NCI-H2227 (cell line): ENCODE measurements around the gene BAIAP3.
A peak's percentile ranks its signal among the peaks of the same experiment; 100 is the strongest.

Source experiments
- DNase-seq: peaks from one replicate; lab custom pipeline; 2025; ENCODE audit not compliant: unreplicated experiment; lab: John Stamatoyannopoulos, UW

BAIAP3 gene

DNA sequence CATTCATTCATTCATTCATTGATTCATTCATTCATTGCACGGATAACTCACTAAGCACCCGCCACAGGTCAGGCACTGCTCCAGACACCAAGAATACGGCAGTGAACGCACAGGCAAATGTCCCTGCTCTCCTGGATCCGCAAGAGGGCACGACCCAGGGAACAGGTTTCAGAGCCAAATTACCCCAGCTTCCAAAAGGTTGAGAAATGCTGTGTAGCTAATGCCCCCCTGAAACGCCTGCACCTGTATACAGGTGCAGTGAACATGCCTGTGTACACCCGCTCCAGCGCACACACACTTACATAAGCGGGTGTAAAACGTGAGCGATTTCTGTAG is 33.6 kb upstream of the BAIAP3 start:
- DNase-seq: no peak

DNA sequence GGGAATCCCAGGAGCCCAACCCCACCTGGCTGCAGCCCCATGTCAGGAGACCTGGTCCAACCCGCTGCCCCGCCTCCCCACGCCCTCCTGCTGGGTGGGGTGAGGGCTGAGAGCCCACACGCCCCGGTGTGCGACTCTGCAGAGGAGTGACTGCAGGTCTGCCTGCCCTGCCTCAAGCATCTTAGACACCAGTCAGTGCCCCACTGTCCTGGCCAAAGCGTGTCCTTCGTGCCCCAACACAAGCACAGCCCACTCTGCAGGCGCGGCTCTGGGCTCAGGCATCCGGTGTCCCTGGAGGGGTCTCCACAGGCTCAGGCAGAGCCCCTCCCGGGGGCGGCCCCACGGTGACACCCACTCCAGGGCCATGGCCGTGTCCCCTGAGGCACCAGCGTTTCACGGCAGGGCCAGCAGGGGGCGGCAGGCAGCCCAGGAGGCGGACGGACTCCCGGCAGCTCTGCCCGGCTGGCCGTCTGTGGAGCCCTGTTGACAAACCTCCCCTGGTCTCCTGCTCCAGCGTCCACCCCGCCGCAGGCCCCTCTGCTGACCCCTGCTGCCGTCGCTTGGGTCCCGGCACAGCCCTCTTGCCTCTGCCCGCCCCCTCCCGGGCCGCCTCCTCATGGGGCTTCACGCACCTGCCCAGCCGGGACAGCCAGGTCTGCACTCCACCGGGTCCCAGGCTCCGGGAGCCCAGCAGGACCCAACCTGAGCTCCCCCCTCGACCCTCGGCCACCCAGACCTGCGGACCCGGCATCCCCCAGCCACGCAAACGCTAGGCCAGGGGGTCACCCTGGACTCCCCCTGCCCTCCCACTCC is 32.6 kb upstream of the BAIAP3 start:
- peak; percentile 72 for DNase-seq

DNA sequence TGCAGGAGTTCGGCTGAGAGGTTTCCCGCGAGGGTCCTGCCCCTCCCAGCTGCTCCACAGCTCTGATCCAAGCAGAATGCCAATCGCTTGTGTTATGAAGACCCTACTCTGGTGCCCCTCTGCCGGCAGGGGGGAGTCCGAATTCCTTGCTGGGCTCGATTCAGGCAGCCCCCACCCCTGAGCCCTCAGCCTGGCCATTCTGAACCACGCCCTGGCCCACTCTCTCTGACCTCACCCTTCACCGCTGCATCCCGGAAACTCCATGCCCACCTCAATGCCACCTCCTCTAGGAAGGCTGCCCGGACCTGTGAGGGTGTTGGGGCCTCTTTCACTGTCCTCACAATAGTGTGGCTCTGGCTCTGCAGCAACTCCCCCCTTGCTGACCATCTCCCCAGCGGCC is 31.9 kb upstream of the BAIAP3 start:
- DNase-seq: no peak

DNA sequence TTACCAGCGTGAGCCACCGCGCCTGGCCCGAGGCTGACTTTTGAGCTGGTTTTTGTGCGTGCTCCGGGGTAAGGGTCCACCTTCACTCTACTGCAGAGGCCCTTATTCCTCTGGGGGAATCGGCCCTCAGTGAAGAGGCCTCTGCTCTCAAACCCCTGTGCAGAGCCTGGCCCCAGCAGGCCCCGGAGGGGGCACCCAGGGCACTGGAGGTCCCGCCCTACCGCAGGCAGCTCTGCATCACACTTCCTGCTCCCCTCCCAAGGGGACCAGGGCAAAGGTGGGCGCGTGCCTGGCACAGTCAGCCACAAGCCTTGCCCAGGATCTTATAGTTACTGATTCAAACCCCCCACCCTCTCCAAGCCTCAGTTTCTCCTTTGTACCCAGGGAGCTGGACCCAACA is 27.6 kb upstream of the BAIAP3 start:
- DNase-seq: no peak

DNA sequence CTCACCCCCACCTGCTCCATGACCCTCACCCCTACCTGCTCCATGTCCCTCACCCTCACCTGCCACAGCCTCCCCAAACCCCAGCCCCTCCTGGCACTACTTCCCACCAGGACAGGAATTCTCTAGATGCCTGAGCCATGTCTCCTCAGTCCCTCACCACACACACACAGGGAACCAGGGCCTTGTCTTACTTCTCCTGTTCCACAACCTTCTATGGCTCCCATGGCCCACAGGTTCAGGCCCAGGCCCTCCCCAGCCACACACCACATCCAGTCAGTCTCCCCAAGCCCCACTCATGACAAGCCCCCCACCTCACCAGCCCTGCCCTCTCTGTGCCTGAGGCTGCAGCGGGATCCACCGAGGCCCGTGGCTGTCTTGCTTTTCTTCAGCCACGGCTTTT is 27.1 kb upstream of the BAIAP3 start:
- no peak for DNase-seq

DNA sequence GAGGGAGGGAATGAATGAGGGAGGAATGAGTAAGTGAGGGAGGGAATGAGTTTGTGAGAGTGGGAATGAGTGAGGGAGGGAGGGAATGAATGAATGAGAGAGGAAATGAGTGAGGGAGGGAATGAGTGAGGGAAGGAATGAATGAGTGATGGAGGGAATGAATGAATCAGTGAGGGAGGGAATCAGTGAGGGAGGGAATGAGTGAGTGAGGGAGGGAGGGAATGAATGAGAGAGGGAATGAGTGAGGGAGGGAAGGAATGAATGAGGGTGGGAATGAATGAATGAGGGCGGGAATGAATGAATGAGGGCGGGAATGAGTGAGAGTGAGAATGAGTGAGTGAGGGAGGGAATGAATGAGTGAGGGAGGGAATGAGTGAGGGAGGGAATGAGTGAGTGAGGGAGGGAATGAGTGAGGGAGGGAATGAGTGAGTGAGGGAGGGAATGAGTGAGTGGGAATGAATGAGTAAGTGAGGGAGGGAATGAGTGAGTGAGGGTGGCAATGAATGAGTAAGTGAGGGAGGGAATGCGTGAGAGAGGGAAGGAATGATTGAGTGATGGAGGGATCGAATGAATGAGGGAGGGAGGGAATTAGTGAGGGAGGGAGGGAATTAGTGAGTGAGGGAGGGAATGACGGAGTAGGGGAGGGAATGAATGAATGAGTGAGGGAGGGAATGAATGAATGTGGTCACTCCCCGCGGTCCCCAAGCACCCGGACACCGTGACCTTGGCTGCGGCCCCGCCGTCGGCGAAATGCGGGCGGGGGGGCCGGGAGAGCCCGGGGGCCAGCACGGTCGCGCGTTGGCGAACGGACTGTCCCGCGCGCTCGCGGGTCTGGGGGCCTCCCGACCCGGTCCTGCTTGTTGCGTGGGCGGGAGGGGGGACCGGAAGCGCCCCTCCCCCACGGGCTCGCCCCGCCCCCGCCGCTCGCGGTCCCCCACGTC is 25.1 kb upstream of the BAIAP3 start:
- no peak for DNase-seq

DNA sequence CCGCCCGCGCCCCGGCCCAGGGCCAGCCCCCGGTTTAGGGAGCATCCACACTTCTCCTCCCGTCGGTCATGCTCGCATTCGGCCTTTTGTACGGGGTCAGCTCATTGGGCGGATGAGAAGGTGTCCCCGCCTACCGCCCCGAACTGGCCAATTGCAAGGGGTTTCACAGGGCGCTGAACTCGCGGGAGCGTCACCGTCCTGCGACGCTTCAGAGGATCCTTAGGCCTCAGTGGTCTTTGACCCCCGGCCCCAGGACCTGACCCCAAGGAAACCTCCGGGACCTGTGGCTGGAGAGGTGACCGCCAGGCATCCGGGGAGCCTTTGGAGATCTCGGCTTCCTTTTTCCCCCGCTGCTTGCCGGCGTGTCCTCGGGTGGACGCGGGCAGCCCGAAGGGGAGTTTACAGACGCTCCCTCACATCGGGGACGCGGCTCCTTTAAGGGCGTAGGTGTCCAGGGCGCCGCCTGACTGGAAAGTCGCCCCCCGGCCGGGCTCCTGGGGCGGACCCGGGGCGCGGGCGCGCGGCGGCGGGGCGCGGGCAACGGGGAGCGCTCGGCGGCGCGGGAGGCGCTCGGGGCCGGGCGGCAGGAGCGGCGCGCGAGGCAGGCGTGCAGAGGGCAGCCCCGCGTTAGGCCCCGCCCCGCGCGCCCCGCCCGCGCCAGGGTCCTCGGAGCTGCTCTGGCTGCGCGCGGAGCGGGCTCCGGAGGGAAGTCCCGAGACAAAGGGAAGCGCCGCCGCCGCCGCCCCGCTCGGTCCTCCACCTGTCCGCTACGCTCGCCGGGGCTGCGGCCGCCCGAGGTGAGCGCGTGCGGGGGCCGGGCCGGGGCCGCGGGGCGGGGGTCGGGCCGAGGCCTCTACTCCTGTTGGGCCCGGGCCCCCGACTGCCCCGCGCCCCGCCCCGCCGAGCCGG is 24.2 kb upstream of the BAIAP3 start, which contains the start of gene UBE2I:
Gene UBE2I (plus strand): TSS at position 660 of the 909 bp plus-strand sequence. CDS start 4,395 bp downstream, outside the sequence.
- peak; percentile 98 for DNase-seq

DNA sequence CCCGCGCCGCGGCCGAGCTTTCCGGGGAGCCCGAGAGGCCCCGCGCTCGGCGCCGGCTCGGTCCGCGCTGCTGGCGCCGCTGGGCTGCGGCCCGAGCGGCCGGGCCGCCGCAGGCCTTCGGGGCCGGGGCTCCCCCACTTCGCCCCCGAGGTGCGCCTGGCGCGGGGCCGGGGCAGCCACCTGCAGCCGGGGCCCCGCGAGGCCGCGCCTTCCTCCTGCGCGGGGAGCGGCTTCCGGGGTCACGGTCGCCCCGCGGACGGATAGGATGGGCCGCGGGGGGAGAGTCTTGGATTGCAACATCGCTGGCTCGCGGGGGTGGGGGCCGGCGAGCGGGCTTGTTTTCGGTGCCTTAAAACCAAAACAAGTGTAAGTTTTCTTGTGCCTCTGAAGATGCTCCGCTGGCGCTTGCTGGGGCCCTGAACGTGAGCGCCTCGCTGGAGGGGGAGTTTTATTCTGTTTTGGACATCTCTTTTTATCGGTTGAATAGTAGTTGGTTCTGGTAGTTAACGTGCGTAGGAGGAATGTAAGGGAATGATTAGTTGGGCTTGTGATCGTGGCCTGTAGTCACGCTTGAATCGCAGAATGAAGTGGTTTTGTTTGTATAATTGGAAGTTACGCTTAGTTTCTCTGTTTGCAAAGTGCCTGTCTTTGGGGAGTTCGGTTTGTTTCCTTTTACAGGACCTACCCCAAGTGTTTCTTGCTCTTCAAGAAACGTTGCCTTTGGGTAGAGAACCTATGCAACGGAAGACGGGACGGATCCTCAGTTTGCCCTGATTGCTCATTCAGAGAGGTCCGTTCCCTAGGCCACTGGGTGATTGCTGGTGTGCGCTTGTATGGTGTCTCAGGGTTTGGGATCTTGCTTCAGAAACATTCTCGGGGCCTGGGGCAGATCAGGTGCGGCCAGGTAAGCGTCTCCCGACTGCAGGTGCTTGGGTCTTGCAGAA is 23.3 kb upstream of the BAIAP3 start:
- DNase-seq: peak; percentile 49

DNA sequence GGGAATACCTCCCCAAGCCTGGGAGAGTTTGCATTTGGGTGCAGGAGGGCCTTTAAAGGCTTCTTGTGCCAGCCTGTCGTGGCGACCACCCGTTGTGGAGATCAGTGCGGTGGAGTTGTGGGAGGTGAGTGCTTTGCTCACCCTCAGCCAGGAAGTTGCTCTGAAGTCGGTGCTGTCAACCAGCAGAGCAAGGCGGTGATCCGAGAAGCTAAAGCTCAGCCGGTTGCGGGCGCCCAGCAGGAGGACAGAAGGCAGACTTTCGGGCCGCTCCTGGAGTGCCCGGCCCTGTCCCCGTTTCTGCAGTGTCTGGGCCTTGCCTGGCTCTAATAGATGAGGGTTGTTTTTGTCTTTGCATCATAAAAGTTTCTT is 22.6 kb upstream of the BAIAP3 start:
- no peak for DNase-seq

DNA sequence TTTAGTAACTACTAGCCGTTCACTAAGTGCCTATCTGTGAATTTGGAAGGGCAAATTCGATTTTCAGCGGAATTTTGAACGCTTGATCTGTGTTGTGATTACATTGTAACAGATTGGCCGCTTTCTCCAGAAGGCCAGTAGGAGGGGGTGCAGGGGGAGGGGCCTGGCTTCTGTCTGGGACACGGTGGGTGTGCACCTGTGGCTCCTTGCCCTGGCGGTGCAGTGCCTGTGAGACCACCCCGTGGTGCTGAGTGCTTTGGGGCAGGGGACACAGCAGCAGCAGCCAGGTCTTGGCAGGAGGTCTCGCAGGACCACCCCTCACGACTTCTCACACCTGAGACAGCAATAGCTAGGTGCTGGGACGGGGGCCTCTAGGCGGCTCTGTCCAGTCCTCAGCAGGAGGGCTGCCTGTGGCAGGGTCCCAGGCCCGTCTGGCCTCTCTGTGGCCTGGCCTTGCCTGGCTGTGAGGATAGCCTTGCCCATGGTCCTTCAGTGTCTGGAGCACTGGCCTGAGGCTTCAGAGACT is 22.2 kb upstream of the BAIAP3 start:
- DNase-seq: no peak

DNA sequence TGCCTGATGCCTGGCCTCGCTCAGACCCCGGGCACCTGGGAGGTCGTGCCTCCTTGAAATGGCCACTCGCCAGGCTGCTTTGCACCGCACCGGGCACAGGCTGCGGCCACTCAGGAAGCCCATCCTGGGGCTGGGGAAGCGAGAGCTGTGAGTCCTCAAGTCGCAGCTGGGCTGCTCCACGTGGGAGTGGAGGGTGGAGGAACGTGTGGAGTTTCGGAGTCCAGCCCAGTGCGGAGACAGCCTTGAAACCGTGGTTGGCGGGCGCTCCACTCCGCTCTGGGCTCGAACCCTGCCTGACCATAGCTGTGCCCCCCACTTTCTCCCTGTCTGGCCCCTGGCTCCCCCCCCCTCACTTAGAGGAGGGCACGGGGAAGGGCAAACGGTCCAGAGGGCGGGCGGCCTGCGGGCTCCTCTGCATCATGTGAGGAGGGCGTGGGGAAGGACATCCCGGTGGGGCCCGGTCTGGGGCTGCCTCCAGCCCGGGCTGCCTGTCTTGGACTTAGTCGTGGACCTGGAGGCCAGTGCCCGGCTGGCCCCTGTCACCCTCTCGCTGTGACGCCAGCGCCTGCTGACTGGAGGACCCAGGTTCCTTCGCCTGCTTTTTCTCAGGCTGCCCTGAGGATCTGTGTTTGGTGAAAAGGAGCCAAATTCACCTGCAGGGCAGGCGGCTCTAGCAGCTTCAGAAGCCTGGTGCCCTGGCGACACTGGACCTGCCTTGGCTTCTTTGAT is 21.5 kb upstream of the BAIAP3 start:
- DNase-seq: no peak

DNA sequence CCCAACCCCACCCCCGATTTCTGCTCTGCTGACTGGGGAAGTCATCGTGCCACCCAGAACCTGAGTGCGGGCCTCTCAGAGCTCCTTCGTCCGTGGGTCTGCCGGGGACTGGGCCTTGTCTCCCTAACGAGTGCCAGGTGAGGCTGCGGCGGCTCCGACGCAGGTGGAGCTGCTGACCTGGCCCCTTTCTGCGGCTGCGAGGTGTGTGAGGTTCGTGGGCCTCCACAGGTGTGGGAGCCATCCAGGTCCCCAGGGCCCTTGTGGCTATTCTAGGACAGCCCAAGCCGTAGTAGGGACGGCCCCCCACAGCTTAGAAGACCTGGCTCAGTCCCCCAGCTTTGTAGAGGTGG is 21.0 kb upstream of the BAIAP3 start:
- no peak for DNase-seq

DNA sequence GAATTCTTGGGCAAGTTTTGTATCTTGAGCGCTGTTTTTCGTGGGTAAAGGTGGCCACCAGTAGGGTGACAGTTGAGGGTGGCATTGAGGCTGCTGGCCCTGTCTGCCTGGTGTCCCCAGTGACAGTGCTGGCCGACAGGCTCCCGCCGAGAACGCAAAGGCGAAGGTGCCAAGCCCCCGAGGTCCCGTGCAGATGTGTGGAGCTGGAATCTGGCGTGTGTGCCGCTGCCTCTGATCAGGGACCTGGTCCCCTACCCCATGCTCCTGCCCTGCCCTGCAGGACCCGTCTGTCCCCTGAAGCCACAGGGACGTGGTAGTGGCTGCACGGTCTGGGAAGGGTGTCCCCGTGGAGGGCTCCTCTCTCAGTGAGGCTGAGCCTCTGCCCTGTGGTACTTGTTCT is 20.5 kb upstream of the BAIAP3 start:
- no peak for DNase-seq

DNA sequence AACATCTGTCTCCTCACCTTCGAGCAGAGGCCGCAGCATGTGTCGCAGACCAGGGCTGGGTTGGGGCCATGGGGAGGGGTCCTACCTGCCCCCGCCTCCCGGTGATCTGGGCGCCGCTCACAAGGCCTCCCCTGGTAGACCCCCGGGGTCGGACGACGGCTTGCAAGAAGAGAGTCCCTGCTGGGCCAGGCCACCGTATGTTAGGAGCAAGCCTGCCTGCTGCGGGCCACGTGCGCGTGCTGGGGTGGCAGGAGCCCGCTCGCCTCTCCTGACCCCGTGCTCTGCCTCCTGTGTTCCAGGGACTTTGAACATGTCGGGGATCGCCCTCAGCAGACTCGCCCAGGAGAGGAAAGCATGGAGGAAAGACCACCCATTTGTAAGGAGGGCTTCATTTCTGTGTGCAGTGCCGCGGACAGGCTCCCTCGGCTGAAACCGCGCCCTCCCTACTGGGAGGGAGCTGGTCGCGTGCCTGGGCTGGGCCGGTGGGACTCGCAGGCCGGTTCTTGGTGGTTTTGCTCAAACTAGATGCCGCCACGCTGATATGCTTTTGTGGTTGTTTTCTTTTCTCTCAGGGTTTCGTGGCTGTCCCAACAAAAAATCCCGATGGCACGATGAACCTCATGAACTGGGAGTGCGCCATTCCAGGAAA is 19.6 kb upstream of the BAIAP3 start:
- no peak for DNase-seq

DNA sequence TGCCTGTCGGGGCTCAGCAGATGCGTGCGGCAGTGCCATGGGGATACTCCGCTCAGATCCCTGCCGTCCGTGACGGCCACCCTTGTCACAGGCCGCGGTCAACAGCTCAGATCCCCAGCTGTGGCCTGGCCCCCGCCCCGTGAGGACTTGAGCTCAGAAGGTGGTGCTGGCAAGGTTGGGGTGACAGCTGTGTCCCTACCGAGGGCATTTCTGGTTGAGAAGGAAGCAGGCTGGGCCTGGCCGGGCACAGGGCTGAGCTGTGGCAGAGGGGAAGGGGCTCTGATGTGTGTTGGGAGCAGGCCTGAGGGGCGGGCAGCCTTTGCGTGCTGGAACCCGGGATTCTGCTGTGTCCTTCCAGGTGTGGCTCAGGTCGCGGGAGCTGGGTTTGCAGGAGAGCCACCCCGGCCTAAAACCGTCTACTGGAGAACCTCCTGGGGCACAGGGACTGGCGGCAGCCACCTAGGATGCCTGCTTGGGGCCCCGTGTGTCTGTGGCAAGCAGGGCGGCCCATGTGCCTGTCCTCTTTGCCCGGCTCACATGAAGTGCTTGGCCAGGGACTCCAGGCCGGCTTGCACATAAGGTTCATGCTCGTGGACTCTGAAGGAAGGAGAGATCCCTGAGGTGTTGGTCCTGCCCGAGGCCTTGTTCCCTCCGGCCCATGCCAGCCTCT is 18.9 kb upstream of the BAIAP3 start:
- no peak for DNase-seq

DNA sequence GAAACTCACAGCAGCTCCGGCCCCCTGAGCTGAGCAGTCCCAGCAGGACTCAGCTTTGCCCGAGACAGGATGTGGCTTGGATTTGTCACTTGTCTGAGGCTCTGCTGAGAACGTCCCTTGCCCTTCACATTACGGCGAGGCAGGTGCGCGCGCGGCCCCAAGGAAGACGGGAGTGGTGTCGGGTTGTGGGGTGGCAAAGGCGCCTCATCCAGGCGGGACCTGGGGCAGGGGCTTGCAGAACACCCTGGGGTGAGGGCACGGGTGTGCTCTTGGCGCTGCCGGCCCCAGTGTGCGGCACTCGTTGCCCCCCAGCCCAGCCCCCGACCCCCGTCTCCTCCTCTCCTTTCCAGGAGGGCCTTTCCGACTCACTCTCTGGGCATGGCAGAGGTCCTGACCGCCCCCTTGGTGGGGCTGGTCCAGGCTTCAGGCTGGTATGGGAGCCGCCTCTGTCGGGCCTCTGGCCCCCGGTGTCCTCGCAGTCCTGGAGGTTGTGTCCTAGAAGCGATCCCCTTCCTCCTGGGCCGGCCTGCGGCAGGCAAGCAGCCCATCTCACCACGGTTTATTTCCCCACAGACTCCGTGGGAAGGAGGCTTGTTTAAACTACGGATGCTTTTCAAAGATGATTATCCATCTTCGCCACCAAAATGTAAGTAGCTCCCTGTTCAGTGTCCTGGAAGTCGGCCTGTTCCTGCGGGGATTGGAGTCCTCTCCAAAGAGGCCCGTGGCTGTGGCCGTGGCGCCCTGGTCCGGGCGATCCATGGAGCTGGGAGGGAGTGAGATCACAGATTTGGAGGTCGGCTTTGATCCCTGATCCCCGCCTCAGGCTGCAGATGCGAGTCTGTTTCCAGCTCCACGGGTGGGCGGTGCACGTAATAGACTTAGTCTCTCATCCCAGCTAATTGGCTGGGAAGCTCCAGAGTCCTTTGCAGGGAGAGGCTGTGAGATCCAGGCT is 18.1 kb upstream of the BAIAP3 start:
- no peak for DNase-seq

DNA sequence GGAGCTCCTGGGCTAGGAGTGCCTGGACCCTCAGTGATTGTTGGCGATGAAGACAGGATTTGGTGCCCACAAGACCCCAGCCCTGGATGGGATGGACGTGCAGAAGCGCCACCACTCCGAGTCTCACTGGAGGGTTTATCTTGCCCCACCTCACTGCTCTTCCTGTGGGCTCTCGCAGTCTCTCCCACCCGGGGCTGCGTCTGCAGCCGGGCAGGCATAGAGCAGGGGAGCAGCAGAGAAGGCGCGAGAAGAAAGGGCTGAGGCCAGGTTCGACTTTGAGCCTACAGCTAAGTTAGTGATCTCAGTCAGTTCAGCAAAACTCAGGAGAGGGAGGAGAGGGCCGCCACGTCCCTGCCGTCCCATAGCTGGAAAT is 17.4 kb upstream of the BAIAP3 start:
- no peak for DNase-seq
